ENCODE data around the gene ATAD5. TPM values are rescaled to one million over a fixed set of nuclear protein-coding genes. Genes with fewer than 3 reads are reported as not detected.
"Not testable (repeated sequence)": the region's sequence is repeated elsewhere in the genome, so short reads cannot be mapped to it uniquely, and the experiment has no call there.

ATAD5 gene
- total RNA-seq, 1 experiment from 2014 or later: 26.0 TPM

DNA sequence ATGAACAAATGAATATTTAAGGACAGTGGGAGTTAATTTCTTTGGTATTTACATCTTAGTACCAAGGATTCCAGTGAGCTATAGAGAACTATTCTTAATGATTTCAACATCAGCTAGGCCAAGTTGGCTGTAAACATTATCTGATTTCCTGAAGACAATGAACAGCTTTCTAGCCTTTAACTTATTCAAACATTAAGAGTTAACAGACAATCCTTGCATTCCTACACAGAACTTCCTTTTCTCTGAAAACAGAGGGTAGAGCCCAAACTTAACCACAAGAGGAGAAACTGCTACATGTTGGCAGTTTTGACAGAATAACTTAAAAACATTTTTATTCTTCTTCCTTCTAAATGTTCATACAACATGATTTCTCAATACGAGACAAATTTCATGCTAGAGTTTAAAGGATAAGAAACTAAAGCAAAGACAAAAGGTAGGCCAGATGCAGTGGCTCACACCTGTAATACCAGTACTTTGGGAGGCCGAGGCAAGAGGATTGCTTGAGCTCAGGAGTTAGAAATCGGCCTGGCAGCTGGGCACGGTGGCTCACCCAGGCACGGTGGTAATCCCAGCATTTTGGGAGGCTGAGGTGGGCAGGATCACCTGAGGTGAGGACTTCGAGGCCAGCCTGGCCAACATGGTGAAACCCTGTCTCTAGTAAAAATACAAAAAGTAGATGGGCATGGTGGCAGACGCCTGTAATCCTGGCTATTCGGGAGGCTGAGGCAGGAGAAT lies 11.6 kb upstream of the ATAD5 start (continued):
- TF ChIP-seq KAT7 (CRISPR knock-in tag; IDR thresholded peaks at IDR 0.05; ENCODE audit: borderline replicate concordance): no peak

DNA sequence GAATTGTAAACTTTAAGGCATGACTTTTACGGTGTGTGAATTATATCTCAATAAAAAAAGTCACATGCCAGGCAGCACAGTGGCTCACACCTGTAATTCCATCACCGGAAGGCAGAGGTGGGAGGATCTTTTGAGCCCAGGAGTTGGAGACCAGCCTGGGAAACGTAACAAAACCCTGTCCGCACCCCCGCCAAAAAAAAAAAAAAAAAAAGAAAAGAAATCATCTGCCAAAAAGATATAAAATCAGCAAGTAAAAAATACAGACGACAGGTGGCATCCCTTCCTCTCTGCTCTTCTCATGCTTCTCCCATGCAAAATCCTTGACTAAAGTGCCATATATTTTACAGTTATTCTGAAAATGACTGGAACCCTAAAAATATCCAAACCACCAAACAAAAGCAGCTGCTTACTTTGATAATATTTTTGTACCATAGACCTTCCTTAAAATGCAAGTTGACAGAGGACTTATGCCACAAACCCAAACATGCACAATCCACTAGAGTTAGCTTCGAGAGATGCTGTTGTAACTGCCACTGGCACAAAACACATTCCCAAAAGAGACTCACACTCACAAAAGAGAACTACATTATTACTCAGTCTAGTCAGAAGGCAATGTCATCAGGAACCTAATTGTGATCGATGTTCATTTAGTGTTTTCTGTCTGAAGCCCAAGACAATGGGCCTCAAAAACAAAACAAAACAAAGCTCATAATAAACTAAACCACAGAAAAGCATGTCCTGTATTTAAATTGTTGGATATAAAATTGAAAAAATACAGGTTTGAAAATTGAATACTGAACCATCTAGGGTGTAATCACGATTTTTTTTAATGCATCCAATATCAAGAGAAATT lies 9.7 kb upstream of the ATAD5 start:
- Mint-ChIP-seq H3K27ac (peak overlapping the region; percentile 35), H3K9me3 (no peaks in the 10 kb centered on the region), H3K4me3 (peak overlapping the region; percentile 5), H3K27me3 (ENCODE audit: low read depth) (peaks cover 1% of the 10 kb centered on the region; the same call in 1 of the 2 replicates), H3K4me1 (peaks cover 28% of the 10 kb centered on the region), H3K36me3 (peaks cover 8% of the 10 kb centered on the region)
- DNase-seq (ENCODE audit: low spot score) (no peak), ATAC-seq (no peak)
- ChIA-PET CTCF (no interaction called here), POLR2A (no interaction called here)
- TF ChIP-seq, protein P1, sequence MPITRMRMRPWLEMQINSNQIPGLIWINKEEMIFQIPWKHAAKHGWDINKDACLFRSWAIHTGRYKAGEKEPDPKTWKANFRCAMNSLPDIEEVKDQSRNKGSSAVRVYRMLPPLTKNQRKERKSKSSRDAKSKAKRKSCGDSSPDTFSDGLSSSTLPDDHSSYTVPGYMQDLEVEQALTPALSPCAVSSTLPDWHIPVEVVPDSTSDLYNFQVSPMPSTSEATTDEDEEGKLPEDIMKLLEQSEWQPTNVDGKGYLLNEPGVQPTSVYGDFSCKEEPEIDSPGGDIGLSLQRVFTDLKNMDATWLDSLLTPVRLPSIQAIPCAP (CRISPR knock-in tag; IDR thresholded peaks at IDR 0.05): no peak
- TF ChIP-seq NFE2L1 (CRISPR knock-in tag; IDR thresholded peaks at IDR 0.05) (no peak), SOX15 (CRISPR knock-in tag; IDR thresholded peaks at IDR 0.05) (no peak), ZNF263 (CRISPR knock-in tag; IDR thresholded peaks at IDR 0.05; ENCODE audit: low read depth) (no peak), ATF1 (CRISPR knock-in tag; IDR thresholded peaks at IDR 0.05) (no peak), NR2C2 (CRISPR knock-in tag; IDR thresholded peaks at IDR 0.05) (no peak), NFYB (CRISPR knock-in tag; conservative IDR thresholded peaks at IDR 0.05; ENCODE audit: low read depth) (no peak), CREM (CRISPR knock-in tag; IDR thresholded peaks at IDR 0.05) (no peak), NR3C1 (CRISPR knock-in tag; conservative IDR thresholded peaks at IDR 0.05; ENCODE audit: low read depth) (no peak)
- TF ChIP-seq, protein P2, sequence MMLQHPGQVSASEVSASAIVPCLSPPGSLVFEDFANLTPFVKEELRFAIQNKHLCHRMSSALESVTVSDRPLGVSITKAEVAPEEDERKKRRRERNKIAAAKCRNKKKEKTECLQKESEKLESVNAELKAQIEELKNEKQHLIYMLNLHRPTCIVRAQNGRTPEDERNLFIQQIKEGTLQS (CRISPR knock-in tag; conservative IDR thresholded peaks at IDR 0.05): no peak
- TF ChIP-seq, protein P3, sequence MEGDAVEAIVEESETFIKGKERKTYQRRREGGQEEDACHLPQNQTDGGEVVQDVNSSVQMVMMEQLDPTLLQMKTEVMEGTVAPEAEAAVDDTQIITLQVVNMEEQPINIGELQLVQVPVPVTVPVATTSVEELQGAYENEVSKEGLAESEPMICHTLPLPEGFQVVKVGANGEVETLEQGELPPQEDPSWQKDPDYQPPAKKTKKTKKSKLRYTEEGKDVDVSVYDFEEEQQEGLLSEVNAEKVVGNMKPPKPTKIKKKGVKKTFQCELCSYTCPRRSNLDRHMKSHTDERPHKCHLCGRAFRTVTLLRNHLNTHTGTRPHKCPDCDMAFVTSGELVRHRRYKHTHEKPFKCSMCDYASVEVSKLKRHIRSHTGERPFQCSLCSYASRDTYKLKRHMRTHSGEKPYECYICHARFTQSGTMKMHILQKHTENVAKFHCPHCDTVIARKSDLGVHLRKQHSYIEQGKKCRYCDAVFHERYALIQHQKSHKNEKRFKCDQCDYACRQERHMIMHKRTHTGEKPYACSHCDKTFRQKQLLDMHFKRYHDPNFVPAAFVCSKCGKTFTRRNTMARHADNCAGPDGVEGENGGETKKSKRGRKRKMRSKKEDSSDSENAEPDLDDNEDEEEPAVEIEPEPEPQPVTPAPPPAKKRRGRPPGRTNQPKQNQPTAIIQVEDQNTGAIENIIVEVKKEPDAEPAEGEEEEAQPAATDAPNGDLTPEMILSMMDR (IDR thresholded peaks at IDR 0.05): no peak
- TF ChIP-seq, protein P4, sequence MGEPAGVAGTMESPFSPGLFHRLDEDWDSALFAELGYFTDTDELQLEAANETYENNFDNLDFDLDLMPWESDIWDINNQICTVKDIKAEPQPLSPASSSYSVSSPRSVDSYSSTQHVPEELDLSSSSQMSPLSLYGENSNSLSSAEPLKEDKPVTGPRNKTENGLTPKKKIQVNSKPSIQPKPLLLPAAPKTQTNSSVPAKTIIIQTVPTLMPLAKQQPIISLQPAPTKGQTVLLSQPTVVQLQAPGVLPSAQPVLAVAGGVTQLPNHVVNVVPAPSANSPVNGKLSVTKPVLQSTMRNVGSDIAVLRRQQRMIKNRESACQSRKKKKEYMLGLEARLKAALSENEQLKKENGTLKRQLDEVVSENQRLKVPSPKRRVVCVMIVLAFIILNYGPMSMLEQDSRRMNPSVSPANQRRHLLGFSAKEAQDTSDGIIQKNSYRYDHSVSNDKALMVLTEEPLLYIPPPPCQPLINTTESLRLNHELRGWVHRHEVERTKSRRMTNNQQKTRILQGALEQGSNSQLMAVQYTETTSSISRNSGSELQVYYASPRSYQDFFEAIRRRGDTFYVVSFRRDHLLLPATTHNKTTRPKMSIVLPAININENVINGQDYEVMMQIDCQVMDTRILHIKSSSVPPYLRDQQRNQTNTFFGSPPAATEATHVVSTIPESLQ (CRISPR knock-in tag; IDR thresholded peaks at IDR 0.05): no peak
- TF ChIP-seq, protein P5, sequence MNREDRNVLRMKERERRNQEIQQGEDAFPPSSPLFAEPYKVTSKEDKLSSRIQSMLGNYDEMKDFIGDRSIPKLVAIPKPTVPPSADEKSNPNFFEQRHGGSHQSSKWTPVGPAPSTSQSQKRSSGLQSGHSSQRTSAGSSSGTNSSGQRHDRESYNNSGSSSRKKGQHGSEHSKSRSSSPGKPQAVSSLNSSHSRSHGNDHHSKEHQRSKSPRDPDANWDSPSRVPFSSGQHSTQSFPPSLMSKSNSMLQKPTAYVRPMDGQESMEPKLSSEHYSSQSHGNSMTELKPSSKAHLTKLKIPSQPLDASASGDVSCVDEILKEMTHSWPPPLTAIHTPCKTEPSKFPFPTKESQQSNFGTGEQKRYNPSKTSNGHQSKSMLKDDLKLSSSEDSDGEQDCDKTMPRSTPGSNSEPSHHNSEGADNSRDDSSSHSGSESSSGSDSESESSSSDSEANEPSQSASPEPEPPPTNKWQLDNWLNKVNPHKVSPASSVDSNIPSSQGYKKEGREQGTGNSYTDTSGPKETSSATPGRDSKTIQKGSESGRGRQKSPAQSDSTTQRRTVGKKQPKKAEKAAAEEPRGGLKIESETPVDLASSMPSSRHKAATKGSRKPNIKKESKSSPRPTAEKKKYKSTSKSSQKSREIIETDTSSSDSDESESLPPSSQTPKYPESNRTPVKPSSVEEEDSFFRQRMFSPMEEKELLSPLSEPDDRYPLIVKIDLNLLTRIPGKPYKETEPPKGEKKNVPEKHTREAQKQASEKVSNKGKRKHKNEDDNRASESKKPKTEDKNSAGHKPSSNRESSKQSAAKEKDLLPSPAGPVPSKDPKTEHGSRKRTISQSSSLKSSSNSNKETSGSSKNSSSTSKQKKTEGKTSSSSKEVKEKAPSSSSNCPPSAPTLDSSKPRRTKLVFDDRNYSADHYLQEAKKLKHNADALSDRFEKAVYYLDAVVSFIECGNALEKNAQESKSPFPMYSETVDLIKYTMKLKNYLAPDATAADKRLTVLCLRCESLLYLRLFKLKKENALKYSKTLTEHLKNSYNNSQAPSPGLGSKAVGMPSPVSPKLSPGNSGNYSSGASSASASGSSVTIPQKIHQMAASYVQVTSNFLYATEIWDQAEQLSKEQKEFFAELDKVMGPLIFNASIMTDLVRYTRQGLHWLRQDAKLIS (CRISPR knock-in tag; IDR thresholded peaks at IDR 0.05; ENCODE audit: borderline replicate concordance): no peak
- TF ChIP-seq, protein P6, sequence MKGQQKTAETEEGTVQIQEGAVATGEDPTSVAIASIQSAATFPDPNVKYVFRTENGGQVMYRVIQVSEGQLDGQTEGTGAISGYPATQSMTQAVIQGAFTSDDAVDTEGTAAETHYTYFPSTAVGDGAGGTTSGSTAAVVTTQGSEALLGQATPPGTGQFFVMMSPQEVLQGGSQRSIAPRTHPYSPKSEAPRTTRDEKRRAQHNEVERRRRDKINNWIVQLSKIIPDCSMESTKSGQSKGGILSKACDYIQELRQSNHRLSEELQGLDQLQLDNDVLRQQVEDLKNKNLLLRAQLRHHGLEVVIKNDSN (CRISPR knock-in tag; IDR thresholded peaks at IDR 0.05): no peak

DNA sequence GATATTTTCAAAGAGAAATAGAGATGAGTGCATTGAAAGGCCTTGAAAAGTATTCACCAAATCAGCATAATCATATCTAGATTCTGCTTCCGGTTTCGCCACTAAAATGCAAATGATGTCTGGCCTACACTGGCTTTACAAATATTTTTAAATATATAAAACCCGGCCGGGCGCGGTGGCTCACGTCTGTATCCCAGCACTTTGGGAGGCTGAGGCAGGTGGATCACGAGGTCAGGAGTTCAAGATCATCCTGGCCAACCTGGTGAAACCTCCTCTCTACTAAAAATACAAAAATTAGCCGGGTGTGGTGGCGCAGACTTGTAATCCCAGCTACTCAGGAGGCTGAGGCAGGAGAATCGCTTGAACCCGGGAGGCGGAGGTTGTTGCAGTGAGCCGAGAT lies 8.8 kb upstream of the ATAD5 start:
- DNase-seq (ENCODE audit: low spot score); H3K9me3 Mint-ChIP-seq; H3K36me3 Mint-ChIP-seq; POLR2A ChIA-PET; H3K27ac Mint-ChIP-seq; CTCF ChIA-PET; H3K27me3 Mint-ChIP-seq (ENCODE audit: low read depth); ATAC-seq; H3K4me3 Mint-ChIP-seq: not testable (repeated sequence)
- H3K4me1 Mint-ChIP-seq: peaks cover 28% of the 10 kb centered on the region
